NB4 (cell line): ENCODE data around the gene SPTBN4.

ENCODE experiments used
- CTCF ChIP-seq: IDR thresholded peaks from one replicate; pipeline ENCODE4 v1.5.1; 2012; ENCODE audit warnings: low read depth, low read length
- MAX ChIP-seq: IDR thresholded peaks from 2 replicates; pipeline ENCODE4 v1.6.1; 2011; ENCODE audit warnings: low read depth, low read length
- POLR2A ChIP-seq: IDR thresholded peaks from 2 replicates; pipeline ENCODE4 v1.6.1; 2011; ENCODE audit warnings: mild to moderate bottlenecking; ENCODE audit not compliant: insufficient read length; ENCODE audit errors: extremely low read depth

DNA sequence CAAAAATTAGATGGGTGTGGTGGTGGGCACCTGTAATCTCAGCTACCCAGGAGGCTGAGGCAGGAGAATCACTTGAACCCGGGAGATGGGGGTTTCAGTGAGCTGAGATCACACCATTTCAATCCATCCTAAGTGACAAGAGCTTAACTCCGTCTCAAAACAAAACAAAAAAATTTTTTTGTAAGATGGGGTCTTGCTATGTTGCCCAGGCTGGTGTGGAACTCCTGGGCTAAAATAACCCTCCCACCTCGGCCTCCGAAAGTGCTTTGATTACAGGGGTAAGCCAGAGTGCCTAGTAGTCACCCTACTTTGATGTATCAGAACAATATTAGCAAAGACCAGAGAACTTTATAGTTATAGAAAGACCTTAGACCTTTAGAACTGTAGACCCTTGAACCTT, 7.9 kb downstream of the SPTBN4 start:
- no peak for TF ChIP-seq CTCF
- TF ChIP-seq POLR2A, result no peak
- TF ChIP-seq MAX, result no peak
